Measurements from ENCODE around the gene ZNF492.

- TF ChIP-seq CTCF (IDR thresholded peaks at IDR 0.05) (peak in 2 of 5 experiments; percentile 15 to 32), POLR2A (IDR thresholded peaks at IDR 0.05) (no peak), EP300 (IDR thresholded peaks at IDR 0.05) (peak in 1 of 2 donors; percentile 35)
Observed at GRCh38 chr19:22622901-22623840, 11.0 kb upstream of the ZNF492 start.
